ENCODE data around the gene RBL2.

Gene RBL2

GRCh38 chr16:53449816-53450517 lies 15.7 kb downstream of the RBL2 start:
- no peak for DNase-seq

GRCh38 chr16:53453928-53454327 lies 19.7 kb downstream of the RBL2 start:
- DNase-seq = no peak

GRCh38 chr16:53456625-53457024 lies 22.4 kb downstream of the RBL2 start:
- DNase-seq = no peak

- no peak for DNase-seq
Observed at GRCh38 chr16:53457670-53458069, 23.4 kb downstream of the RBL2 start.

- no peak for DNase-seq
Observed at GRCh38 chr16:53458635-53459034, 24.4 kb downstream of the RBL2 start.

- no peak for DNase-seq
Observed at GRCh38 chr16:53465606-53466280, 31.5 kb downstream of the RBL2 start.

- DNase-seq = no peak
Observed at GRCh38 chr16:53476867-53477266, 42.6 kb downstream of the RBL2 start.

- no peak for DNase-seq
Observed at GRCh38 chr16:53478965-53479364, 44.7 kb downstream of the RBL2 start.

GRCh38 chr16:53480394-53480793 lies 46.1 kb downstream of the RBL2 start:
- DNase-seq = no peak

- DNase-seq = no peak
Observed at GRCh38 chr16:53482123-53482522, 47.9 kb downstream of the RBL2 start.

GRCh38 chr16:53484542-53484941 lies 50.3 kb downstream of the RBL2 start:
- no peak for DNase-seq

GRCh38 chr16:53486230-53486629 lies 52.0 kb downstream of the RBL2 start:
- DNase-seq = no peak

- no peak for DNase-seq
Observed at GRCh38 chr16:53489755-53490154, 55.5 kb downstream of the RBL2 start.

GRCh38 chr16:53492503-53492902 lies 58.2 kb downstream of the RBL2 start:
- DNase-seq = no peak

- DNase-seq = no peak
Observed at GRCh38 chr16:53494636-53495035, 60.4 kb downstream of the RBL2 start.

GRCh38 chr16:53495325-53495724 lies 61.1 kb downstream of the RBL2 start:
- DNase-seq = no peak

- no peak for DNase-seq
Observed at GRCh38 chr16:53498984-53499383, 64.7 kb downstream of the RBL2 start.

GRCh38 chr16:53501216-53501859 lies 67.1 kb downstream of the RBL2 start:
- DNase-seq = no peak

GRCh38 chr16:53502331-53503269 lies 68.3 kb downstream of the RBL2 start, which contains the start of gene AKTIP:
Gene AKTIP, minus strand, starts transcription at chr16:53503209. Its CDS starts 2,950 bp downstream, at chr16:53500259.
- peak in 1 of 2 experiments; percentile 76 for DNase-seq

- DNase-seq = peak; percentile 99
Observed at GRCh38 chr16:53503270-53503923, 69.1 kb downstream of the RBL2 start.

- DNase-seq = peak in 1 of 2 experiments; percentile 37
Observed at GRCh38 chr16:53503991-53504663, 69.9 kb downstream of the RBL2 start.

- DNase-seq = peak in 1 of 2 experiments; percentile 14
Observed at GRCh38 chr16:53504665-53505064, 70.4 kb downstream of the RBL2 start.

Data from SHP77 (cell line).